ENCODE results near the gene FSTL4. TPM values are rescaled to one million over a fixed set of nuclear protein-coding genes. Genes with fewer than 3 reads are reported as not detected.

The FSTL4 gene
- total and polyA plus RNA-seq, 2 experiments from 2014 or later: 1.4 to 2.8 TPM

- Mint-ChIP-seq H3K27ac (no peak overlapping the region), H3K4me3 (no peak overlapping the region)
- TF ChIP-seq, protein P1, sequence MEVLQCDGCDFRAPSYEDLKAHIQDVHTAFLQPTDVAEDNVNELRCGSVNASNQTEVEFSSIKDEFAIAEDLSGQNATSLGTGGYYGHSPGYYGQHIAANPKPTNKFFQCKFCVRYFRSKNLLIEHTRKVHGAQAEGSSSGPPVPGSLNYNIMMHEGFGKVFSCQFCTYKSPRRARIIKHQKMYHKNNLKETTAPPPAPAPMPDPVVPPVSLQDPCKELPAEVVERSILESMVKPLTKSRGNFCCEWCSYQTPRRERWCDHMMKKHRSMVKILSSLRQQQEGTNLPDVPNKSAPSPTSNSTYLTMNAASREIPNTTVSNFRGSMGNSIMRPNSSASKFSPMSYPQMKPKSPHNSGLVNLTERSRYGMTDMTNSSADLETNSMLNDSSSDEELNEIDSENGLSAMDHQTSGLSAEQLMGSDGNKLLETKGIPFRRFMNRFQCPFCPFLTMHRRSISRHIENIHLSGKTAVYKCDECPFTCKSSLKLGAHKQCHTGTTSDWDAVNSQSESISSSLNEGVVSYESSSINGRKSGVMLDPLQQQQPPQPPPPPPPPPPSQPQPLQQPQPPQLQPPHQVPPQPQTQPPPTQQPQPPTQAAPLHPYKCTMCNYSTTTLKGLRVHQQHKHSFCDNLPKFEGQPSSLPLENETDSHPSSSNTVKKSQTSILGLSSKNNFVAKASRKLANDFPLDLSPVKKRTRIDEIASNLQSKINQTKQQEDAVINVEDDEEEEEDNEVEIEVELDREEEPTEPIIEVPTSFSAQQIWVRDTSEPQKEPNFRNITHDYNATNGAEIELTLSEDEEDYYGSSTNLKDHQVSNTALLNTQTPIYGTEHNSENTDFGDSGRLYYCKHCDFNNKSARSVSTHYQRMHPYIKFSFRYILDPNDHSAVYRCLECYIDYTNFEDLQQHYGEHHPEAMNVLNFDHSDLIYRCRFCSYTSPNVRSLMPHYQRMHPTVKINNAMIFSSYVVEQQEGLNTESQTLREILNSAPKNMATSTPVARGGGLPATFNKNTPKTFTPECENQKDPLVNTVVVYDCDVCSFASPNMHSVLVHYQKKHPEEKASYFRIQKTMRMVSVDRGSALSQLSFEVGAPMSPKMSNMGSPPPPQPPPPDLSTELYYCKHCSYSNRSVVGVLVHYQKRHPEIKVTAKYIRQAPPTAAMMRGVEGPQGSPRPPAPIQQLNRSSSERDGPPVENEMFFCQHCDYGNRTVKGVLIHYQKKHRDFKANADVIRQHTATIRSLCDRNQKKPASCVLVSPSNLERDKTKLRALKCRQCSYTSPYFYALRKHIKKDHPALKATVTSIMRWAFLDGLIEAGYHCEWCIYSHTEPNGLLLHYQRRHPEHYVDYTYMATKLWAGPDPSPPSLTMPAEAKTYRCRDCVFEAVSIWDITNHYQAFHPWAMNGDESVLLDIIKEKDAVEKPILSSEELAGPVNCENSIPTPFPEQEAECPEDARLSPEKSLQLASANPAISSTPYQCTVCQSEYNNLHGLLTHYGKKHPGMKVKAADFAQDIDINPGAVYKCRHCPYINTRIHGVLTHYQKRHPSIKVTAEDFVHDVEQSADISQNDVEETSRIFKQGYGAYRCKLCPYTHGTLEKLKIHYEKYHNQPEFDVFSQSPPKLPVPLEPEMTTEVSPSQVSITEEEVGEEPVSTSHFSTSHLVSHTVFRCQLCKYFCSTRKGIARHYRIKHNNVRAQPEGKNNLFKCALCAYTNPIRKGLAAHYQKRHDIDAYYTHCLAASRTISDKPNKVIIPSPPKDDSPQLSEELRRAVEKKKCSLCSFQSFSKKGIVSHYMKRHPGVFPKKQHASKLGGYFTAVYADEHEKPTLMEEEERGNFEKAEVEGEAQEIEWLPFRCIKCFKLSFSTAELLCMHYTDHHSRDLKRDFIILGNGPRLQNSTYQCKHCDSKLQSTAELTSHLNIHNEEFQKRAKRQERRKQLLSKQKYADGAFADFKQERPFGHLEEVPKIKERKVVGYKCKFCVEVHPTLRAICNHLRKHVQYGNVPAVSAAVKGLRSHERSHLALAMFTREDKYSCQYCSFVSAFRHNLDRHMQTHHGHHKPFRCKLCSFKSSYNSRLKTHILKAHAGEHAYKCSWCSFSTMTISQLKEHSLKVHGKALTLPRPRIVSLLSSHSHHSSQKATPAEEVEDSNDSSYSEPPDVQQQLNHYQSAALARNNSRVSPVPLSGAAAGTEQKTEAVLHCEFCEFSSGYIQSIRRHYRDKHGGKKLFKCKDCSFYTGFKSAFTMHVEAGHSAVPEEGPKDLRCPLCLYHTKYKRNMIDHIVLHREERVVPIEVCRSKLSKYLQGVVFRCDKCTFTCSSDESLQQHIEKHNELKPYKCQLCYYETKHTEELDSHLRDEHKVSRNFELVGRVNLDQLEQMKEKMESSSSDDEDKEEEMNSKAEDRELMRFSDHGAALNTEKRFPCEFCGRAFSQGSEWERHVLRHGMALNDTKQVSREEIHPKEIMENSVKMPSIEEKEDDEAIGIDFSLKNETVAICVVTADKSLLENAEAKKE (CRISPR knock-in tag; IDR thresholded peaks at IDR 0.05): no peak
- TF ChIP-seq JUNB (IDR thresholded peaks at IDR 0.05; ENCODE audit: unreplicated experiment) (no peak), CREB1 (CRISPR knock-in tag; IDR thresholded peaks at IDR 0.05; ENCODE audit: low read depth) (no peak), POLR2AphosphoS5 (IDR thresholded peaks at IDR 0.05; ENCODE audit: low read depth) (no peak), EZH2phosphoT487 (IDR thresholded peaks at IDR 0.05; ENCODE audit: unreplicated experiment) (no peak), STAT1 (IDR thresholded peaks at IDR 0.05; ENCODE audit: unreplicated experiment) (no peak), ZNF114 (CRISPR knock-in tag; IDR thresholded peaks at IDR 0.05) (no peak), NANOG (IDR thresholded peaks at IDR 0.05; ENCODE audit: borderline replicate concordance) (no peak), EZH2 (IDR thresholded peaks at IDR 0.05; ENCODE audit: low read depth, unreplicated experiment) (no peak), ETS1 (IDR thresholded peaks at IDR 0.05) (no peak), ZNF331 (CRISPR knock-in tag; IDR thresholded peaks at IDR 0.05; ENCODE audit: low read depth) (no peak)
- TF ChIP-seq, protein P2, sequence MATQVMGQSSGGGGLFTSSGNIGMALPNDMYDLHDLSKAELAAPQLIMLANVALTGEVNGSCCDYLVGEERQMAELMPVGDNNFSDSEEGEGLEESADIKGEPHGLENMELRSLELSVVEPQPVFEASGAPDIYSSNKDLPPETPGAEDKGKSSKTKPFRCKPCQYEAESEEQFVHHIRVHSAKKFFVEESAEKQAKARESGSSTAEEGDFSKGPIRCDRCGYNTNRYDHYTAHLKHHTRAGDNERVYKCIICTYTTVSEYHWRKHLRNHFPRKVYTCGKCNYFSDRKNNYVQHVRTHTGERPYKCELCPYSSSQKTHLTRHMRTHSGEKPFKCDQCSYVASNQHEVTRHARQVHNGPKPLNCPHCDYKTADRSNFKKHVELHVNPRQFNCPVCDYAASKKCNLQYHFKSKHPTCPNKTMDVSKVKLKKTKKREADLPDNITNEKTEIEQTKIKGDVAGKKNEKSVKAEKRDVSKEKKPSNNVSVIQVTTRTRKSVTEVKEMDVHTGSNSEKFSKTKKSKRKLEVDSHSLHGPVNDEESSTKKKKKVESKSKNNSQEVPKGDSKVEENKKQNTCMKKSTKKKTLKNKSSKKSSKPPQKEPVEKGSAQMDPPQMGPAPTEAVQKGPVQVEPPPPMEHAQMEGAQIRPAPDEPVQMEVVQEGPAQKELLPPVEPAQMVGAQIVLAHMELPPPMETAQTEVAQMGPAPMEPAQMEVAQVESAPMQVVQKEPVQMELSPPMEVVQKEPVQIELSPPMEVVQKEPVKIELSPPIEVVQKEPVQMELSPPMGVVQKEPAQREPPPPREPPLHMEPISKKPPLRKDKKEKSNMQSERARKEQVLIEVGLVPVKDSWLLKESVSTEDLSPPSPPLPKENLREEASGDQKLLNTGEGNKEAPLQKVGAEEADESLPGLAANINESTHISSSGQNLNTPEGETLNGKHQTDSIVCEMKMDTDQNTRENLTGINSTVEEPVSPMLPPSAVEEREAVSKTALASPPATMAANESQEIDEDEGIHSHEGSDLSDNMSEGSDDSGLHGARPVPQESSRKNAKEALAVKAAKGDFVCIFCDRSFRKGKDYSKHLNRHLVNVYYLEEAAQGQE (IDR thresholded peaks at IDR 0.05; ENCODE audit: unreplicated experiment): no peak
- TF ChIP-seq, protein P3, sequence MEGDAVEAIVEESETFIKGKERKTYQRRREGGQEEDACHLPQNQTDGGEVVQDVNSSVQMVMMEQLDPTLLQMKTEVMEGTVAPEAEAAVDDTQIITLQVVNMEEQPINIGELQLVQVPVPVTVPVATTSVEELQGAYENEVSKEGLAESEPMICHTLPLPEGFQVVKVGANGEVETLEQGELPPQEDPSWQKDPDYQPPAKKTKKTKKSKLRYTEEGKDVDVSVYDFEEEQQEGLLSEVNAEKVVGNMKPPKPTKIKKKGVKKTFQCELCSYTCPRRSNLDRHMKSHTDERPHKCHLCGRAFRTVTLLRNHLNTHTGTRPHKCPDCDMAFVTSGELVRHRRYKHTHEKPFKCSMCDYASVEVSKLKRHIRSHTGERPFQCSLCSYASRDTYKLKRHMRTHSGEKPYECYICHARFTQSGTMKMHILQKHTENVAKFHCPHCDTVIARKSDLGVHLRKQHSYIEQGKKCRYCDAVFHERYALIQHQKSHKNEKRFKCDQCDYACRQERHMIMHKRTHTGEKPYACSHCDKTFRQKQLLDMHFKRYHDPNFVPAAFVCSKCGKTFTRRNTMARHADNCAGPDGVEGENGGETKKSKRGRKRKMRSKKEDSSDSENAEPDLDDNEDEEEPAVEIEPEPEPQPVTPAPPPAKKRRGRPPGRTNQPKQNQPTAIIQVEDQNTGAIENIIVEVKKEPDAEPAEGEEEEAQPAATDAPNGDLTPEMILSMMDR (conservative IDR thresholded peaks at IDR 0.05; ENCODE audit: low read depth in 2 of 2): no peak
Measured at GRCh38 chr5:133236976-133237375, 375.4 kb downstream of the FSTL4 start.

More at GRCh38 chr5:133236976-133237375, 375.4 kb downstream of the FSTL4 start:
- Histone ChIP-seq H3F3A (replicated peaks; ENCODE audit: low read depth) (no peaks in the 10 kb centered on the region), H3K36me3 (ENCODE audit: insufficient read depth) (no peaks in the 10 kb centered on the region), H3K79me2 (replicated peaks; ENCODE audit: insufficient read depth) (no peaks in the 10 kb centered on the region), H3K4me2 (no peak overlapping the region), H3K4me1 (ENCODE audit: insufficient read depth) (no peaks in the 10 kb centered on the region), H3K27me3 (ENCODE audit: insufficient read depth) (no peaks in the 10 kb centered on the region), H3K9me2 (ENCODE audit: insufficient read depth) (no peaks in the 10 kb centered on the region), H2AFZ (no peak overlapping the region), H3K4me3 (no peak overlapping the region), H4K20me1 (replicated peaks; ENCODE audit: insufficient read depth) (no peaks in the 10 kb centered on the region), H3K27ac (ENCODE audit: low read depth) (no peak overlapping the region)
- H3K36me3 Mint-ChIP-seq (ENCODE audit: low read depth): no peaks in the 10 kb centered on the region
- ATAC-seq: no peak
- H3K9me3 Mint-ChIP-seq: peaks cover 11% of the 10 kb centered on the region; the same call in 1 of the 3 replicates
- H3K4me1 Mint-ChIP-seq: peaks cover 8% of the 10 kb centered on the region
- no peak for DNase-seq (ENCODE audit: low spot score)
- H3K27me3 Mint-ChIP-seq (ENCODE audit: insufficient read depth, low read depth, poor library complexity): peaks cover 2% of the 10 kb centered on the region
